ENCODE results near the gene ZNF268. TPM values are rescaled to one million over a fixed set of nuclear protein-coding genes. Genes with fewer than 3 reads are reported as not detected.
A peak's percentile ranks its signal among the peaks of the same experiment; 100 is the strongest.

Gene ZNF268
- total and polyA plus RNA-seq, 2 of the 8 experiments (the other 6 are each of a cell fraction or from before 2014, with no cell fraction given): 6.3 to 22.3 TPM

DNA sequence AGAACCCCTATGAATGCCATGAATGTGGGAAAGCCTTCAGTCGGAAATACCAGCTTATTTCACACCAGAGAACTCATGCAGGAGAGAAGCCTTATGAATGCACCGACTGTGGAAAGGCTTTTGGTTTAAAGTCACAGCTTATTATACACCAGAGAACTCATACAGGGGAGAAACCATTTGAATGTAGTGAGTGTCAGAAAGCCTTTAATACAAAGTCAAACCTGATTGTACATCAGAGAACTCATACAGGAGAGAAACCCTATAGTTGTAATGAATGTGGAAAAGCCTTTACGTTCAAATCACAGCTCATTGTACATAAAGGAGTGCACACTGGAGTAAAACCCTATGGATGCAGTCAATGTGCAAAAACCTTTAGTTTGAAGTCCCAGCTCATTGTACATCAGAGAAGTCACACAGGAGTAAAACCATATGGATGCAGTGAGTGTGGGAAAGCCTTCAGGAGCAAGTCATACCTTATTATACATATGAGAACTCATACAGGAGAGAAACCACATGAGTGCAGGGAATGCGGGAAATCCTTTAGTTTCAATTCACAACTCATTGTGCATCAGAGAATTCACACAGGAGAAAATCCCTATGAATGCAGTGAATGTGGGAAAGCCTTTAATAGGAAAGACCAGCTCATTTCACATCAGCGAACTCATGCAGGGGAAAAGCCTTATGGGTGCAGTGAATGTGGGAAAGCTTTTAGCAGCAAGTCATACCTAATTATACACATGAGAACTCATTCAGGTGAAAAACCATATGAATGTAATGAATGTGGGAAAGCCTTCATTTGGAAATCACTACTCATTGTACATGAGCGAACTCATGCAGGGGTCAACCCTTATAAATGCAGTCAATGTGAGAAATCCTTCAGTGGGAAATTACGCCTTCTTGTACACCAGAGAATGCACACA, 22.3 kb downstream of the ZNF268 start:
- Histone ChIP-seq H4K20me1 (replicated peaks in 1 of 2; ENCODE audit: control insufficient read depth in 1 of 2, insufficient read depth in 2 of 2, low read length in 2 of 2) (no peaks in the 10 kb centered on the region), H2BK5ac (ENCODE audit: low read depth, low read length) (no peak overlapping the region), H3K9me3 (ENCODE audit: insufficient read depth in 2 of 2, low read depth in 1 of 2, low read length in 1 of 2) (peaks cover 74 to 75% of the 10 kb centered on the region in 2 experiments), H4K91ac (replicated peaks; ENCODE audit: insufficient read length, low read length) (no peak overlapping the region), H3K79me2 (ENCODE audit: control insufficient read depth in 1 of 2, insufficient read depth in 2 of 2, low read length in 2 of 2) (no peaks in the 10 kb centered on the region), H3K27ac (ENCODE audit: low read depth, low read length) (no peak overlapping the region), H3K23ac (ENCODE audit: insufficient read length) (no peak overlapping the region), H3K9ac (replicated peaks in 1 of 4; ENCODE audit: extremely low read depth in 1 of 4, low read depth in 3 of 4, low read length in 3 of 4) (no peak overlapping the region), H4K5ac (ENCODE audit: insufficient read length, low read depth, low read length) (no peak overlapping the region), H2AFZ (ENCODE audit: low read length) (no peak overlapping the region), H3K36me3 (ENCODE audit: control insufficient read depth in 2 of 4, insufficient read depth in 4 of 4, low read length in 3 of 4) (peaks cover 2 to 47% (median 21%) of the 10 kb centered on the region in 4 experiments; a peak in 7 of 8 replicates), H3K4me3 (ENCODE audit: extremely low read depth in 1 of 4, insufficient read depth in 2 of 4, low read depth in 3 of 4, low read length in 4 of 4) (peak overlapping the region in 1 of 4 experiments; percentile 49; a peak in 2 of 8 replicates), H3K18ac (ENCODE audit: extremely low read depth, low read length) (no peak overlapping the region), H3K14ac (ENCODE audit: insufficient read length) (no peak overlapping the region), H2BK15ac (ENCODE audit: low read length) (no peak overlapping the region), H3K23me2 (ENCODE audit: low read depth, low read length) (no peaks in the 10 kb centered on the region), H2BK20ac (ENCODE audit: low read length) (no peak overlapping the region), H3K4ac (replicated peaks; ENCODE audit: insufficient read length, low read depth, low read length) (no peak overlapping the region), H2BK120ac (replicated peaks; ENCODE audit: low read depth, low read length) (no peak overlapping the region), H3K56ac (replicated peaks; ENCODE audit: insufficient read length, low read depth, low read length) (no peak overlapping the region), H3K4me2 (ENCODE audit: insufficient read depth in 1 of 2, low read depth in 2 of 2, low read length in 2 of 2) (no peak overlapping the region), H3K4me1 (replicated peaks in 1 of 4; ENCODE audit: control insufficient read depth in 3 of 4, insufficient read depth in 4 of 4, low read length in 3 of 4) (no peaks in the 10 kb centered on the region), H2AK5ac (ENCODE audit: low read depth, low read length) (no peak overlapping the region), H3K27me3 (replicated peaks in 1 of 4; ENCODE audit: control insufficient read depth in 3 of 4, extremely low read depth in 1 of 4, insufficient read depth in 3 of 4, low read length in 3 of 4) (no peaks in the 10 kb centered on the region), H3K79me1 (ENCODE audit: low read depth, low read length) (no peaks in the 10 kb centered on the region), H4K8ac (ENCODE audit: extremely low read depth, insufficient read depth, low read length) (no peak overlapping the region), H2BK12ac (ENCODE audit: low read depth, low read length) (no peak overlapping the region)
- DNase-seq (ENCODE audit: low read depth in 1 of 2, low spot score in 2 of 2) (no peak), FAIRE-seq (no peak)
- TF ChIP-seq TAF1 (IDR thresholded peaks at IDR 0.05; ENCODE audit: low read depth, low read length) (no peak), CBX5 (IDR thresholded peaks at IDR 0.05; ENCODE audit: low read depth, low read length) (peak; percentile 18; the same call in 1 of the 2 replicates), ZNF274 (IDR thresholded peaks at IDR 0.05; ENCODE audit: borderline replicate concordance, extremely low read depth, low read length) (peak; percentile 97)
- WGBS, 2 experiments (ENCODE audit: extremely low coverage in 1 of 2, insufficient coverage in 1 of 2, insufficient read length in 1 of 2, insufficient replicate concordance in 2 of 2, low coverage in 1 of 2, low lambda C conversion rate in 2 of 2, missing lambda C conversion rate in 1 of 2): 91% methylated on average over 7 of the region's 7 CpGs; no CpG with 5 or more reads in 1 of the 2 experiments
- POLR2A ChIA-PET (ENCODE audit: partially characterized antibody): interaction anchor here (0.9 to 2.1 kb wide), 7 partner anchors 11 to 147 kb away, joined by 3 to 7 read pairs (median 4); partner anchors contain the start of gene ZNF268
- CTCF ChIA-PET (ENCODE audit: partially characterized antibody): interaction anchor here (1.0 to 1.9 kb wide), 3 partner anchors 22 to 240 kb away, joined by 3 to 6 read pairs (median 4); partner anchors contain the start of gene ZNF268

Measured in H1 (cell line).